HL-60 (cell line): Measurements from ENCODE around the gene IGSF10.

Experiments used
- REST ChIP-seq: IDR thresholded peaks from 2 replicates; pipeline ENCODE4 v1.6.1; 2012; ENCODE audit warnings: low read depth; ENCODE audit not compliant: insufficient replicate concordance
- TF ChIP-seq, protein P1 (sequence below): IDR thresholded peaks from one replicate; pipeline ENCODE4 v1.5.1; 2011; ENCODE audit warnings: low read length, control low read depth, inconsistent platforms; ENCODE audit not compliant: insufficient read depth

DNA sequence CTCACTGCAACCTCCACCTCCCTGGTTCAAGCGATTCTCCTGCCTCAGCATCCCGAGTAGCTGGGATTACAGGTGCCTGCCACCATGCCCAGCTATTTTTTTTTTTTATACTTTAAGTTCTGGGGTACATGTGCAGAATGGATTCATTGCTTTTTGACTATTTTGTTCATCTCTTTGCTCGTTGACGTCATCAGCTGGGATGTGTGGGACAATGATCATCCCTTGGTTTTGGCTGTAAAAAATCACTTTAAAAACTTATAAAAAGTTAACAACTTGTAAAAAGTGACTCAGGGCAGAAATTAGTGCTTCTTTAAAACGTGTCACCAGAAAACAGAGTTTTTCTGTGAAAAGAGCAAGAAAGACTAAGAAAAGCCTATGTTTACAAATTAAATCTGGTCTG lies 37.8 kb downstream of the IGSF10 start:
- no peak for TF ChIP-seq REST
- TF ChIP-seq, protein P1, sequence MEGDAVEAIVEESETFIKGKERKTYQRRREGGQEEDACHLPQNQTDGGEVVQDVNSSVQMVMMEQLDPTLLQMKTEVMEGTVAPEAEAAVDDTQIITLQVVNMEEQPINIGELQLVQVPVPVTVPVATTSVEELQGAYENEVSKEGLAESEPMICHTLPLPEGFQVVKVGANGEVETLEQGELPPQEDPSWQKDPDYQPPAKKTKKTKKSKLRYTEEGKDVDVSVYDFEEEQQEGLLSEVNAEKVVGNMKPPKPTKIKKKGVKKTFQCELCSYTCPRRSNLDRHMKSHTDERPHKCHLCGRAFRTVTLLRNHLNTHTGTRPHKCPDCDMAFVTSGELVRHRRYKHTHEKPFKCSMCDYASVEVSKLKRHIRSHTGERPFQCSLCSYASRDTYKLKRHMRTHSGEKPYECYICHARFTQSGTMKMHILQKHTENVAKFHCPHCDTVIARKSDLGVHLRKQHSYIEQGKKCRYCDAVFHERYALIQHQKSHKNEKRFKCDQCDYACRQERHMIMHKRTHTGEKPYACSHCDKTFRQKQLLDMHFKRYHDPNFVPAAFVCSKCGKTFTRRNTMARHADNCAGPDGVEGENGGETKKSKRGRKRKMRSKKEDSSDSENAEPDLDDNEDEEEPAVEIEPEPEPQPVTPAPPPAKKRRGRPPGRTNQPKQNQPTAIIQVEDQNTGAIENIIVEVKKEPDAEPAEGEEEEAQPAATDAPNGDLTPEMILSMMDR: no peak
